GM21825 (cell line): ENCODE data around the gene NDUFS7.

Experiments used
- ATAC-seq: cut with Tn5 transposase; IDR thresholded peaks from one replicate; pipeline ENCODE4 v1.9.1; 2021; ENCODE audit warnings: mild to moderate bottlenecking, moderate library complexity; ENCODE audit not compliant: unreplicated experiment

Gene NDUFS7

GRCh38 chr19:1383312-1384084, at the start of gene NDUFS7:
Gene NDUFS7 (plus strand): TSS chr19:1383907. CDS start chr19:1383927, 20 bp downstream.
- ATAC-seq: peak; percentile 68

GRCh38 chr19:1336079-1336684, 47.5 kb upstream of the NDUFS7 start:
- ATAC-seq: no peak

- ATAC-seq: no peak
These were observed 42.8 kb upstream of the NDUFS7 start for GRCh38 chr19:1340681-1341469.

- no peak for ATAC-seq
These were observed 40.7 kb upstream of the NDUFS7 start for GRCh38 chr19:1343041-1343440.

- no peak for ATAC-seq
These were observed 34.5 kb upstream of the NDUFS7 start for GRCh38 chr19:1349211-1349610.

GRCh38 chr19:1350867-1351266, 32.8 kb upstream of the NDUFS7 start:
- ATAC-seq: no peak

- ATAC-seq: no peak
These were observed 32.3 kb upstream of the NDUFS7 start for GRCh38 chr19:1351381-1351851.

- ATAC-seq: no peak
These were observed 30.6 kb upstream of the NDUFS7 start for GRCh38 chr19:1353144-1353543.

GRCh38 chr19:1354970-1355567, 28.6 kb upstream of the NDUFS7 start:
- no peak for ATAC-seq

GRCh38 chr19:1355568-1356507, 27.9 kb upstream of the NDUFS7 start:
- no peak for ATAC-seq

GRCh38 chr19:1356508-1356865, 27.2 kb upstream of the NDUFS7 start:
- no peak for ATAC-seq

GRCh38 chr19:1357531-1358109, 26.1 kb upstream of the NDUFS7 start:
- no peak for ATAC-seq

GRCh38 chr19:1360126-1360817, 23.4 kb upstream of the NDUFS7 start:
- ATAC-seq: no peak

GRCh38 chr19:1360818-1361461, 22.8 kb upstream of the NDUFS7 start:
- no peak for ATAC-seq

- no peak for ATAC-seq
These were observed 21.9 kb upstream of the NDUFS7 start for GRCh38 chr19:1361601-1362386.

- ATAC-seq: no peak
These were observed 21.1 kb upstream of the NDUFS7 start for GRCh38 chr19:1362387-1363257.

- no peak for ATAC-seq
These were observed 20.1 kb upstream of the NDUFS7 start for GRCh38 chr19:1363599-1363998.
